NCI-H226 (cell line): ENCODE measurements around the gene MT1G.
"Not testable (repeated sequence)": the region's sequence is repeated elsewhere in the genome, so short reads cannot be mapped to it uniquely, and the experiment has no call there.

Experiments used
- DNase-seq: peaks from one replicate; pipeline ENCODE4 v3.0.0-alpha.2; 2015

The MT1G gene

DNA sequence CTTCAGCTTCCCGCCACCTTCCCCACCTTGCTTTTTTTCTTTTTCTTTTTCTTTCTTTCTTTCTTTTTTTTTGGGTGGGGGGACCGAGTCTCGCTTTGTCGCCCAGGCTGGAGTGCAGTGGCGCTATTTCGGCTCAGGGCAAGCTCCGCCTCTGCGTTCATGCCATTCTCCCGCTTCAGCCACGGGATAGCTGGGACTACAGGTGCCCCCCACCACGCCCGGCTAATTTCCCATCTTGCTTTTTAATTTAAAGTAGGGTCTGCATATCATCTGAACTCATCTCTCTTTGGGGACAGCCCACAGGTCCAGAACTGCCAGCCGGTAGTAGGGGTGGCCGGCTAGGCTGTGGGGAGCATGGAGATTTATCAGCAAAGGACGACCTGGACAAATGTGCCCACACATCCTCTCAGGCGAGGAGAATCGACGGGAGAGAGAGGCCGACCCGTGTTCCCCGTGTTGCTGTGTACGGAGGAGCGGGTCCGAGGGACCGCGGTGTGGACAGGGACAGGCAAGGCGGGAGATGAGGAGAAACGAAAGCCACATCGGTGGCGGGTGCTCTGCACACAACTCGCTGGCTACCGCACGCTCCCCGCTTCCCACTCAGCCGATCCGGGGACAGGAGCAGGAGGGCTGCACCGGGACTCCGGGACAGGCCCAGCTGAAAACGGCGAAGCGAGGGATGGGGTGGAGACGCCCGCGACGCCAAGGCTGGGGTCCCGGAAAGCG is 33.0 kb downstream of the MT1G start:
- DNase-seq = no peak

DNA sequence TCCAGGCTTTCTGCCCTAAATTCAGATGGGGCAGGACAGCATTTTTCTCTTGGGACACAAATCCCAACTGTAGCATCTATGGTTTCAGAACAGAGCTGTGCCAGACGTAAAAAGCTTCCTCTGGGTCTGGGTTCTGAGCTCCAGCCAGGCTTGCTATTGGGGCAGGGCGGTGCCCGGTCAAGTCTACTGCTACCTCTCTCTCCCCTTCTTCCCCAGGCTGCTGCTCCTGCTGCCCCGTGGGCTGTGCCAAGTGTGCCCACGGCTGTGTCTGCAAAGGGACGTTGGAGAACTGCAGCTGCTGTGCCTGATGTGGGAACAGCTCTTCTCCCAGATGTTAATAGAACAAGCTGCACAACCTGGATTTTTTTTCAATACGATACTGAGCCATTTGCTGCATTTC is 34.3 kb downstream of the MT1G start:
- DNase-seq = no peak

GRCh38 chr16:56632848-56633365 is 35.0 kb downstream of the MT1G start:
- DNase-seq = no peak

DNA sequence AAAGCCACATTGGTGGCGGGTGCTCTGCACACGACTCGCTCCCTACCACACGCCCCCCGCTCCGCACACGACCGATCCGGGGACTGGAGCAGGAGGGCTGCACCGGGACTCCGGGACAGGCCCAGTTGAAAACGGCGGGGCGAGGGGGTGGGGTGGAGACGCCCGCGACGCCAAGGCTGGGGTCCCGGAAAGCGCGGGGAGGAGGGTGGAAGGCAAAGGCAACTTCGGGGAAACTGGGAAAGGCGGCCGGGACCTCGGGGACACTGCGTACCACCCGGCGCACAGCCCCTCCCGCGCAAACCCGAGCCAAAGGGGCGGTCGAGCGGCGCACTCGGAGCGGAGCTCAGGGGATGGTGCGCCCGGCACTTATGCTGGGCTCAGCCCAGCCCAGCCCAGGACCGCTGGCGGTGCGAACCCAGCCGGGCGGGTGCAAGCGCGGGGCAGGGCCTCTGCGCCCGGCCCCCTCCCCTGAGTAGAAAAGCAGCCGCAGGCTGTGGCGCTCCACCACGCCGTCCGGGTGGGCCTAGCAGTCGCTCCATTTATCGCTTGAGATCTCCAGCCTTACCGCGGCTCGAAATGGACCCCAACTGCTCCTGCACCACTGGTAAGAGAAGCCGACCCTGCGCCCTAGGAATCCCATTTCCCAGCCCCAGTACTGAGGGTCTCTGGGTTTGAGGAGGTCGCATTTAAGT is 35.6 kb downstream of the MT1G start, which contains the start of gene MT1M:
Gene MT1M (plus strand): TSS at position 504 of the 692 bp plus-strand sequence. CDS start 73 bp downstream, at position 577.
- no peak for DNase-seq

DNA sequence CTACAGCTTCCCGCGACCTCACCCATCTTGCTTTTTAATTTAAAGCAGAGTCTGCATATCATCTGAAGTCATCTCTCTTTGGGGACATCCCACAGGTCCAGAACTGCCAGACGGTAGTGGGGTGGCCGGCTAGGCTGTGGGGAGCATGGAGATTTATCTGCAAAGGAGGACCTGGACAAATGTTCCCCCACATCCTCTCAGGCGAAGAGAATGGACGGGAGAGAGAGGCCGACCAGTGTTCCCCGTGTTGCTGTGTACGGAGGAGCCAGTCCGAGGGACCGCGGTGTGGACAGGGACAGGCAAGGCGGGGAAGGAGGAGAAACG is 36.1 kb downstream of the MT1G start:
- no peak for DNase-seq

- DNase-seq = no peak
These were observed 36.7 kb downstream of the MT1G start for GRCh38 chr16:56631197-56631596.

GRCh38 chr16:56630134-56630533 is 37.7 kb downstream of the MT1G start:
- no peak for DNase-seq

DNA sequence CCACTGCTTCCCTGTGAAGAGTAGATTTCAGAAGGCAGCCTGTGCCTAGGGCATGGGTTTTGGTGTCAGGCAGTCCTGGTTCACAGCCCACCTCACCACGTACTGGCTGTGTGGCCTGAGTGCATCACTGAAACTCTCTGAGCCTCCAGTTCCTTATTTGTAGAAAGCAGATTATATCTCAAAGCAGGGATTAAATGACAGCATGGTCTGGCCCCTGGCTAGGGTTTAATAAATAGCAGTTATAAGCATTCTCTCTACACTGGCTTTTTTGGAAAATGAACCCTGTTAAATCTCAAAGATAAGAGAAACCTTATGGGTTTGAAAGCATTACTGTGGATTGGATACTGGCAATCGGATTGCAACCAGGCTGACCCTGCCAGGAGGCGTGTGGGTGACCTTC is 38.3 kb downstream of the MT1G start:
- DNase-seq = no peak

DNA sequence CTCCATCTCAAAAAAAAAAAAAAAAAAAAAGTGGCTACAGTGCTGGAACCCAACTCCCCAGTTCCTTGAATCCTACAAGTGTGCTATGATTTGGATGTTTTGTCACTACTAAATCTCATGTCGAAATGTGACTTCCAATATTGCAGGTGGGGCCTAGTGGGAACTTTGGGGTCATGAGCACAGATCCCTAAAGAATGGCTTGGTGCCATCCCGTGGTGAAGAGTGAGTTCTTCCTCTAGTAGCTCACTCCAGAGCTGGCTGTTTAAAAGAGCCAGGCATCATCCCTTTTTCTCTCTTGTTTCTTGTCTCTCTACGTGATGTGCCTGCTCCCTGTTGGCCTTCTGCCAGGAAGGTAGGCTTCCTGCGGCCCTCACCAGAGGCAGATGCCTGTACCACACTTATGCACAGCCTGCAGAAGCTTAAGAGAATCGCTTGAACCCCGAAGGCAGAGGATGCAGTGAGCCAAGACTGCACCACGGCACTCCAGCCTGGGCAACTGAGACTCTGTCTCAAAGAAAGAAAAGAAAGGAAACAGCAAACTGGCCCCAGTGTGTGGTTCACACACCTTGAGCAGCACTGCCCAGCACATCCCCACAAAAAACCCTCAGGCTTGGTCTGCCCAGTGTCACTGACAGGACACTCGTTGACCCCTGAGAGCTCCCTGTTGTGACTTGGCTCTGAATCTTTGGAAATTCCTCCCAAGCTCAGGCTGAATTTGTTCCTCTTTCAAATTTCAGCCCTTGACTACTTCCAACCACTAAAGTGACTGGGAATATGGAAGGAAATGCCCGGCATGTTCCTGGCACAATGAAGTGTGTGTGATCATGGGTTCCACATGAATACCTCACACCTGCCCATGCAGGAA is 39.1 kb downstream of the MT1G start:
- DNase-seq = no peak

- no peak for DNase-seq
These were observed 41.2 kb downstream of the MT1G start for GRCh38 chr16:56626685-56627084.

DNA sequence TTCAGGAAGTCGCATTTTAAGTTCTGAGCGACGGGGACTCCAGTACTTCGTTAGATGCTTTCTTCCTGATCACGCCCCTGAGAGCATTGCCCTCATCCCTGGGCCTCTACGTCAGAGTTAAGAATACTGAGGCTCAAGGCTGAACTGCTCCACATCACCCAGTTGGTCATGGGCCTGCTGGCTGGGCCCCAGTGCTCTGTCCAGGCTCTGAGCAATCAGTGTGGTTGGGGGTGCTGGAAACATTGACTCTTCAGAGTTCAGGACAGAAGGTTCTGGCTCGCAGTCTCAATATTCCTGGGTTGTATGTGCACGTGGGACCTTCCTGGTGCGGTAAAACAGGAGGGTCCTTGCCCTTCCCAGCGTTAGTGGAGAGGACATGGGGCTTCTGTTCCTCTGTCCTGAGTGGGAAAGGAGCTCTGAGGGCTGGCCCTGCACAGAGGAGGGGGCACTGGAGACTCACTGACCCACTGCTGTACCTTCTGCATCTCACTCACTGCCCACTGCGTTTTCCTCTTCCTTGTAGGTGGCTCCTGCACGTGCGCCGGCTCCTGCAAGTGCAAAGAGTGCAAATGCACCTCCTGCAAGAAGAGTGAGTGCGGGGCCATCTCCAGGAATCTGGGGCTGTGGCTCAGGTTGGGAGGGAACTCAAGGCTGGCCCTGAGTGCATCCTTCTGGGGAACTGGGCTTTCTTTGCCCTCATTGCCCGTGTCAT is 41.8 kb downstream of the MT1G start:
- DNase-seq = peak; percentile 36

DNA sequence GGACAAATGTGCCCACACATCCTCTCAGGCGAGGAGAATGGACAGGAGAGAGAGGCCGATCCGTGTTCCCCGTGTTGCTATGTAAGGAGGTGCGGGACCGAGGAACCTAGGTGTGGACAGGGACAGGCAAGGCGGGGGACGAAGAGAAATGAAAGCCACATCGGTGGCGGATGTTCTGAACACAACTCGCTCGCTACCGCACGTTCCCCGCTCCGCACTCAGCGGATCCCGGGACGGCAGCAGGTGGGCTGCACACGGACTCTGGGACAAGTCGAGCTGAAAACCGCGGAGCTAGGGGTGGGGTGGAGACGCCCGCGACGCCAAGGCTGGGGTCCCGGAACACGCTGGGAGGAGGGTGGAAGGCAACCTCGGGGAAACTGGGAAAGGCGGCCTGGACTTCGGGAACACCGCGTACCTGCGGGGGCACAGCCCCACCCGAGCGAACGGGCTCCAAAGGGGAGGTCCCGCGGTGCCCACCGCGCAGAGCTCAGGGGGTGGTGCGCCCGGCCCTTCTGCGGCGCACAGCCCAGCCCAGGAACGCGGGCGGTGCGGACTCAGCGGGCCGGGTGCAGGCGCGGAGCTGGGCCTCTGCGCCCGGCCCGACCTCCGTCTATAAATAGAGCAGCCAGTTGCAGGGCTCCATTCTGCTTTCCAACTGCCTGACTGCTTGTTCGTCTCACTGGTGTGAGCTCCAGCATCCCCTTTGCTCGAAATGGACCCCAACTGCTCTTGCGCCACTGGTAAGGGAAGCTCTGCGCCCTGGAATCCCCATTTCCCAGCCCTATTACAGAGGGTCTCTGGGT is 42.5 kb downstream of the MT1G start, which contains the start of gene MT1E:
Gene MT1E (plus strand): TSS at position 642 of the 803 bp plus-strand sequence. CDS start 71 bp downstream, at position 713.
- DNase-seq = peak; percentile 87

GRCh38 chr16:56623637-56624036 is 44.2 kb downstream of the MT1G start:
- no peak for DNase-seq

DNA sequence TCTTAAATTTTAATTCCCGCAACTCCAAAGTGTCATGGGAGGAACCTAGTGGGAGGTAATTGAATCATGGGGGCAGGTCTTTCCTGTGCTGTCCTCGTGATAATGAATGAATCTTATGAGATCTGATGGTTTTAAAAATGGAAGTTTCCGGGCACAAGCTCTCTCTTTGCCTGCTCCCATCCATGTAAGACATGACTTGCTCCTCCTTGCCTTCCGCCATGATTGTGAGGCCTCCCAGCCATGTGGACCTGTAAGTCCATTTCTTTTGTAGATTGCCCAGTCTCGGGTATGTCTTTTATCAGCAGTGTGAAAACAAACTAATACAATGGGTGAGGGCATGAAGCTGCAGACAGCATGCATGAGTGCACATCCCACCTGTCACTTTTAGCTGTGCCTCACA is 44.7 kb downstream of the MT1G start:
- DNase-seq = not testable (repeated sequence)

DNA sequence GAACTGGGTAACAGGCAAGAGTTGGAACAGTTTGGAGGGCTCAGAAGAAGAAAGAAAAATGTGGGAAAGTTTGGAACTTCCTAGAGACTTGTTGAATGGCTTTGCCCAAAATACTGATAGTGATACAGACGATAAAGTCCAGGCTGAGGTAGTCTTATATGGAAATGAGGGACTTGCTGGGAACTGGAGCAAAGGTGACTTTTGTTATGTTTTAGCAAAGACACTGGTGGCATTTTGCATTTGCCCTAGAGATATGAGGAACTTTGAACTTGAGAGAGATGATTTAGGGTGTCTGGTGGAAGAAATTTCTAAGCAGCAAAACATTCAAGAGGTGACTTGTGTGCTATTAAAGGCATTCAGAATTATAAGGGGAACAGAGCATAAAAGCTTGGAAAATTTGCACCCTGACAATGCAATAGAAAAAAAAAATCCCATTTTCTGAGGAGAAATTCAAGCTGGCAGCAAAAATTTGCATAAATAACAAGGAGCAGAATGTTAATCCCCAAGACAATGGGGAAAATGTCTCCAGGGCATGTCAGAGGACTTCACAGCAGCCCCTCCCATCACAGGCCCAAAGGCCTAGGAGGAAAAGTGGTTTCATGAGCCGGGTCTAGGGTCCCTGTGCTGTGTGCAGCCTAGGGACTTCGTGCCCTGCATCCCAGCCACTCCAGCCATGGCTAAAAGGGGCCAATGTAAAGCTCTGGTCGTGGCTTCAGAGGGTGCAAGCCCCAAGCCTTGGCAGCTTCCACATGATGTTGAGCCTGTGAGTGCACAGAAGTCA is 46.0 kb downstream of the MT1G start:
- not testable (repeated sequence) for DNase-seq

DNA sequence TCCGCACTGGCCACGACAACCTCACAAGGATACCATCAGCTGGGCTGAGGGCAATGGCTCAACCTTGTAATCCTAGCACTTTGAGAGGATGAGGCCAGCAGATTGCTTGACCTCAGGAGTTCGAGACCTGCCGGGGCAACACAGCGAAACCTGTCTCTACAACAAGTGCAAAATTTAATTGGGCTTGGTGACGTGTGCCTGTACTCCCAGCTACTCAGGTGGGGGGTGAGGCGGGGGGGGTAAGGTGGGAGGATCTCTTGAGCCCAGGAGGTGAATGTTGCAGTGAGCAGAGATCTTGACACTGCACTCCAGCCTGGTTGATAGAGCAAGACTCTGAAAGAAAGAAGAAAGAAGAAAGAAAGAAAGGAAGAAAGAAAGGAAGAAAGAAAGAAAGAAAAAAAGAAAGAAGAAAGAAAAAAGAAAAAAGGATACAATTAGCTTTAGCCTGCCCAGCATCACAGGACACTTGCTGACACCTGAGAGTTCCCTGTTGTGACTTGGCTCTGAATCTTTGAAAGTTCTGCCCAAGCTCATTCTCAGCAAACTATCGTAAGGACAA is 47.4 kb downstream of the MT1G start:
- no peak for DNase-seq

DNA sequence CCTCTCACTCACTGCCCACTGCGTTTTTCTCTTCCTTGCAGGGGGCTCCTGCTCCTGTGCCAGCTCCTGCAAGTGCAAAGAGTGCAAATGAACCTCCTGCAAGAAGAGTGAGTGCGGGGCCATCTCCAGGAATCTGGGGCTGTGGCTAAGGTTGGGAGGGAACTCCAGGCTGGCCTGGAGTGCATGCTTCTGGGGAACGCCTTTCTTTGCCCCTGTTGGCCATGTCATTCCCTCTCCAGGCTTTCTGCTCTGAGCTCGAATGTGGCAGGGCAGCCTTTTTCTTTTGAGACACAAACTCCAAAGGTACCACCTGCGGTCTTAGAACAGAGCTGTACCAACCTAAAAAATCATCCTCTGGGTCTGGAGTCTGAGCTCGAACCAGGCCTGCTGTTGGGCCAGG is 49.7 kb downstream of the MT1G start:
- no peak for DNase-seq

GRCh38 chr16:56617212-56618085 is 50.4 kb downstream of the MT1G start:
- no peak for DNase-seq
